GM19397 (cell line): ENCODE measurements around the gene HES4.

Source experiments
- ATAC-seq: cut with Tn5 transposase; IDR thresholded peaks from one replicate; pipeline ENCODE4 v1.9.1; 2021; ENCODE audit warnings: mild to moderate bottlenecking, moderate library complexity; ENCODE audit not compliant: unreplicated experiment

Gene HES4

GRCh38 chr1:999725-1000356 lies at the start of gene HES4:
TSS of gene HES4 (minus strand) at chr1:1000097. CDS start at chr1:999973, 124 bp downstream.
- no peak for ATAC-seq

GRCh38 chr1:1048765-1049164 lies 48.9 kb upstream of the HES4 start:
- ATAC-seq = no peak

- ATAC-seq = no peak
Observed at GRCh38 chr1:1047963-1048362, 48.1 kb upstream of the HES4 start.

DNA sequence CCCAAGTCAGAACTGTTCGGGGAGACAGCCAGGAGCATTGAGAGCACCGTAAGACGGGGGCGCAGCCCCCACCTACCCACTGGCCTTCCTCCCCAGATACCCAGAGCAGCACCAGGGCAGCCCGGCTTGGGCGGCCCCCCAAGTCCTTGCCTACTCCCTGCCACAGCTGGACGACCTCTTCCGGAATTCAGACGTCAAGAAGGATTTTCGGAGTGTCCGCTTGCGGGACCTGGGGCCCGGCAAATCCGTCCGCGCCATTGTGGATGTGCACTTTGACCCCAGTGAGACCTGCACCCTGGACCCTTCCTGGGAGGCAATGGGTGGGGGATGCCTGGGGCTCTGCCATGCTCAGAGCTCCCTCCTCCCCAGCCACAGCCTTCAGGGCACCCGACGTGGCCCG lies 47.5 kb upstream of the HES4 start:
- ATAC-seq = no peak

DNA sequence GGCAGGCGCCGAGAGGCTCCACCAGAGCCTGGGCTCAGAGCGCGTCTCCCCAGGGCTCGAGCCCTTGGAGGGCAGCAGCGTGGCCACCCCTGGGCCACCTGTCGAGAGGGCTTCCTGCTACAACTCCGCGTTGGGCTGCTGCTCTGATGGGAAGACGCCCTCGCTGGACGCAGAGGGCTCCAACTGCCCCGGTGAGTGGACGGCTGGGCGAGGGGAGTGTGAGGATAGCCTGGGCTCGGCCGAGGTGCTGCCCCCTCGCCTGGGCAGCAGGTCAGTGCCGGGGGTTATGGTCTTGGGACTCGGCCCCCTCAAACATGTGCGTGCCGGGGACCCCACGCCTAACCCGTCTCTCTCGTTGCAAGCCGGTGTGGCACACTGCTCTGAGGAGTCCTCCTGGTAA lies 46.9 kb upstream of the HES4 start:
- ATAC-seq = no peak

DNA sequence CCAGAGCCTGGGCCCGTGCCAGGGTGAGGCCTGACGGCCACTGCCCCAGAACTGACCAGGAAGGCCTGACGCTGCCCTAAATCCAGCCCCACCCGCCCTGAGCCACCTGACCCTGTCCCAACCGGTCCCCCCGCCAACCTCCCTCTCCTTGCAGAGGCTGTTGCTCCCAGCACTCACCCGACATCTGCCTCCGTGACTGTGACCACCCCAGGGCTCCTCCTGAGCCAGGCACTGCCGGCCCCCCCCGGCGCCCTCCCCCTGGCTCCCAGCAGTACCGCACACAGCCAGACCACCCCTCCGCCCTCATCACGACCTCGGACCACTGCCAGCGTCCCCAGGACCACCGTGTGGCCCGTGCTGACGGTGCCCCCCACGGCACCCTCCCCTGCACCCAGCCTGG lies 46.3 kb upstream of the HES4 start:
- ATAC-seq = no peak

DNA sequence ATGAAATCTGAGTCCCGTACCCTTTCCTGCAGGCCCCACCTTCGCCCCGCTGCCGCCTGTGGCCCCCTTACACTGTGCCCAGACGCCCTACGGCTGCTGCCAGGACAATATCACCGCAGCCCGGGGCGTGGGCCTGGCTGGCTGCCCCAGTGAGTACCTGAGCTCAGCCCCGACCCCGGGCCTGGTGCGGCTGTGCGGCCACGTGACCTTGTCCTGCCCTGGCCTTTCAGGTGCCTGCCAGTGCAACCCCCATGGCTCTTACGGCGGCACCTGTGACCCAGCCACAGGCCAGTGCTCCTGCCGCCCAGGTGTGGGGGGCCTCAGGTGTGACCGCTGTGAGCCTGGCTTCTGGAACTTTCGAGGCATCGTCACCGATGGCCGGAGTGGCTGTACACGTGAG lies 45.2 kb upstream of the HES4 start:
- ATAC-seq = no peak

DNA sequence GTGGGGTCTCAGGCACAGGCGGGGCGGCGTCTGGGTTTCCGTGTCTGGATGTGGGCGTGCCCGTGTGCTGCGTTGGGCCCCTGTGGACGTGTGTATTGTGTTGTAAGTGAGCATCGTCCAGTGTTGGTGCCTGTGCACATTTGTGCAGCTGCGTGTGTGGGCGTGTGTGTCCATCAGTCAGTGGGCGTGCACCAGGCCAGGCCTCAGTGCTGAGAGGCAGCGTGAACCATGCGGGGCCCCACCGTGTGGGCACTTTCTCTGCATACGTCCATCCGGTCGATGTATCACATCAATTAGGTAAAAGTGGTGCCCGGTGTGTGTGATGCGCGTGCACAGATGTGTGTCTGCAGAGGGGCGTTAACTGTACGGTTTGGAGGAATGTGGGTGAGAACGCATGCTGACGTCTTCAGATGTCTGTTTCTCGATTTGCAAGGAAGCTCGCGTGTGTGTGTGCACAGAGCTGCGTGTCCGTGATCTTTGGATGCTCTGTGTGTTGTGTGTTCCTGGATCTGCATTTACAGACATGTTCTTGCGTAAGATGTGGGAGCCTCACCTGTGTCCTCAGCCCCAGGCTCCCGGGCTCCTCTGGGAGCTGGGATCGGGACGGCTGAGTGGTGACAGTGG lies 44.7 kb upstream of the HES4 start:
- no peak for ATAC-seq

GRCh38 chr1:1043921-1044320 lies 44.0 kb upstream of the HES4 start:
- ATAC-seq = no peak

DNA sequence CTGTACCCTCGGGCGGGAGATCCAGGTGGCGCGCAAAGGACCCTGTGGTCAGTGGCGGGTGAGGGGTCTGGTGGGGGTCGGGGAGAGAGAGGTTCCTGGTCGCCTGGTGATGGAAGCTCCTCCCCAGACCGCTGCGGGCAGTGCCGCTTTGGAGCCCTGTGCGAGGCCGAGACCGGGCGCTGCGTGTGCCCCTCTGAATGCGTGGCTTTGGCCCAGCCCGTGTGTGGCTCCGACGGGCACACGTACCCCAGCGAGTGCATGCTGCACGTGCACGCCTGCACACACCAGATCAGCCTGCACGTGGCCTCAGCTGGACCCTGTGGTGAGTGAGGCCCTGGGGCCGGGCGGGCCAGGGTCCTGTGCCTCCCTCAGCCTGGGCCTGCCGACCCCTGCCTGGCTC lies 43.5 kb upstream of the HES4 start:
- ATAC-seq = no peak

- no peak for ATAC-seq
Observed at GRCh38 chr1:1042835-1043234, 42.9 kb upstream of the HES4 start.

- no peak for ATAC-seq
Observed at GRCh38 chr1:1041873-1042272, 42.0 kb upstream of the HES4 start.

DNA sequence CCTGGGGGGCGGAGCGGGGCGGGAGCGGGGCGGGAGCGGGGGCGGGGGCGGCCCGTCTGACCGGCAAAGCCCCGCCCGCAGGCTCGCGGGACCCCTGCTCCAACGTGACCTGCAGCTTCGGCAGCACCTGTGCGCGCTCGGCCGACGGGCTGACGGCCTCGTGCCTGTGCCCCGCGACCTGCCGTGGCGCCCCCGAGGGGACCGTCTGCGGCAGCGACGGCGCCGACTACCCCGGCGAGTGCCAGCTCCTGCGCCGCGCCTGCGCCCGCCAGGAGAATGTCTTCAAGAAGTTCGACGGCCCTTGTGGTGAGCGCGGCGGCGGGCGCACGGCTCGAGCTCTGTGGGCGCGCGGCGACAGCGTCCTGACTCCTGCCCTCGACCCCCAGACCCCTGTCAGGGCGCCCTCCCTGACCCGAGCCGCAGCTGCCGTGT lies 41.2 kb upstream of the HES4 start:
- ATAC-seq = peak; percentile 14

DNA sequence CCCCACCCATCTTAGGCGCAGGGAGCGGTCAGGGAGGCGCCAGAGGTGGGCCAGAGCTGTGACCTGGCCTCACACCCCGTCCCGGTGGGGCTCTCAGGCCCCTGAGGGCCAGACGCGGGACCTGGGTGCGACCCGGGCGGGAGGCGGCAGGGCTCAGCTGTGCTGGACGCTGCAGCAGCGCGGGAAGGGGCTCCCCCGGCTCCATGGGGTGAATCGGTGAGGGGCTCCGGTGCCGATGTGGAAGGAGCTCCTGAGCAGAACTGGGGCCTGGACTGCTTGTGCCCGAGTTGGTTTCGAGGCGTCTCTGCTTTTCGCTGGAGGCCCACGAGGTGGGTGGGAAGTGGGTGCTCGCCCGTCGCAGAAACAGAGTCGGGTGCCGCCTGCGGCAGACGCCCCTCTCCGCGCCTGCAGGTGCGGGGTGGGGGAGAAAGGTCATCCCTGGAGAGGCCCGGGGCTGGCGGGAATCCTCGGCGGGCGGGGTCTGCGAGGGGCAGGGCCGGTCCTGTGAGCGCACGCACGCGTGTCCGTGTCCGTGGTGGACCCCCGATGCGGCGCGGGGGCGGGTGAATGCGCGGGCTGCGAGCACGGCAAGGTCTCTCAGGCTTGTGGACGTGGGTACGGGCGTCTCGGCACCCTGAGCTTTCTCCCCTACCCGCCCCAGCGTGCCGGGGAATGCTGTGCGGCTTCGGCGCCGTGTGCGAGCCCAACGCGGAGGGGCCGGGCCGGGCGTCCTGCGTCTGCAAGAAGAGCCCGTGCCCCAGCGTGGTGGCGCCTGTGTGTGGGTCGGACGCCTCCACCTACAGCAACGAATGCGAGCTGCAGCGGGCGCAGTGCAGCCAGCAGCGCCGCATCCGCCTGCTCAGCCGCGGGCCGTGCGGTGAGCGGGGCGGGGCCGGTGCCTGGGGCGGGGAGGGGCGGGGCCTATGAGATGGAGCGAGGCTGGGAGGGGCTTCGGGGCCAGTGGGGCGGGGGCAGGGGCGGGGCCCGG lies 40.4 kb upstream of the HES4 start:
- ATAC-seq = peak; percentile 43

- ATAC-seq = no peak
Observed at GRCh38 chr1:1039145-1039910, 39.4 kb upstream of the HES4 start.

- no peak for ATAC-seq
Observed at GRCh38 chr1:1038694-1039093, 38.8 kb upstream of the HES4 start.

DNA sequence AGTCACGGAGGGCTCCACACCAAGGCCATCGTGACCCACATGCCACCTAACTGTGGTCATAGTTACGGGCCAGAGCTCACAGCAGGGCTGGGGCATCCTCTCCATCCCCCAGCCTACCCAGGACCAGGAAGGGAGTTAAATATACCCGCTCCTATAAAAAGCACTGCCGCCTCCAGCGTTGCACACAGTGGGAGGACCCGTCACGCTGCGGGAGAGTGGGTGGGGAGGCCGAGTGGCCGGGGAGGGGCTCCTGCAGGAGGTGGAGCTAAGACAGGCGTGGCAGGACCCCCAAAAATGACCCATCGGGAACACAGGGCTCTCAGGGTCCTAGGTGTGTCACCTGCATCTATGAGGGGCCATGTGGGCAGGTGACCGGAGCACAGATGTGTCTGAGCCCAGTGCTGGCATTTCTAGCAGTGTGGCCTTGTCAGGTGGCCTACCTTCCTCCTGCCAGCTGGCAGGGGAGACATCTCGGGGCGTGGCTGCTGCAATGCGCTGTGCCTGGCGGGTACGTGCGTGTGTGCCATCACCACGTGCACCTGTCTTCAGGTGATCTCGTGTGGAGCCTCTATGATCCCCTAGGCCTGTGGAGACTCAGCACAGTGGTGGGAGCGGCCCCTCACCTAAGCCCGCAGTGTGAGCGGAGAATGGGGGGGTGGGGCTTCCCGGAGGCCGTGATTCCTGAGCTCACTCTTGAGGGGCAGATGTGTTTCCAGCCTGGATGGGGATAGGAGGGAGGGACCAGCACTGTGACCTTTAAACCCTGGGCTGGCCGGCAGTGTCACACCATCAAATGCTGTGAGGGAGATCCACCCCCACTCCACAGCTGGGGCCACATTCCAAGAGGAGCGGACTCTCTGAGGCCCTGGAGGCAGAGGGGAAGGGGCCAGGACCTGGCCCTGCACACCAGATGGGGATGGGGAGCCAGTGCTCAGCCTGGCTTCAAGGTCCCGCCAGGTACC lies 37.8 kb upstream of the HES4 start:
- ATAC-seq = no peak

DNA sequence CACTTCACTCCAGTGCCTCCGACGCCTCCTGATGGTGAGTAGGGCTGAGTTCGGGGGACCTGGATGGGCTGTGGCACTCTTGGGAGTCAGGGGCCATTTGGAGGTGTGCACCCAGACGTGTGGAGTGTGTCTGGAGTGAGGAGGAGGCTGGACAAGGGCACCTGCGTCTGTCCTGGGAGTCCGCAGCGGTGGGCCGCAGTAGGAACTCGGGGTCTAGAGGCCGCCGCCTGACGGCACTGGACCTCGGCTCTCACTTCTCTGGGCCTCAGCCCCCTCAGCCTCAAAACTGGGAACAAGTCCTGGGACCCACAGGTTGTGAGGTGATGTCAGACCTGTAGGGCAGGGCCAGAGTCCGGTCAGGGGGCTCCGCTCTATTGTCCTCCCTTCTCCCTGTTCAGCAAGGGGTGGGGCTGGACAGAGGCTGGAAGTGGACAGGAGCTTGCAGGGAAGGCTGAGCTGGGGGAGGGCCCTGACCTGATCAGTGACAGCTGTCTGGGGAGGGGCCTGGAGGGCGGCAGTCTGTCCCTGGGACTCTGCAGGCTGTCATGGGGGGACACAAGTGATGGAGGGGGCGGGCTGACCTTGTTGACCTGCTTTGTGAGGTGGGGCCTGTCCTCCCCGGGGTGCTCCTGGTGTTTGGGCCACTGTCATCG lies 35.5 kb upstream of the HES4 start:
- no peak for ATAC-seq

GRCh38 chr1:1034439-1034781 lies 34.5 kb upstream of the HES4 start:
- no peak for ATAC-seq
